Measurements from ENCODE around the gene TPCN1. TPM values are rescaled to one million over a fixed set of nuclear protein-coding genes. Genes with fewer than 3 reads are reported as not detected.

The TPCN1 gene
- total RNA-seq, 1 experiment from 2014 or later, result 32.7 TPM

GRCh38 chr12:113185180-113186032 lies 35.9 kb upstream of the TPCN1 start, which contains the start of the genes DDX54 and RITA1:
TSS of gene DDX54 (minus strand) at chr12:113185478. CDS start at chr12:113185451, 27 bp downstream.
TSS of gene RITA1 (plus strand) at chr12:113185721. CDS start at chr12:113186747, 1,026 bp downstream.
- POLR2A ChIA-PET, result interaction anchor here (1.6 kb wide), 1 partner anchor 60 kb away, joined by 5 read pairs; no protein-coding TSS in a partner anchor
- Mint-ChIP-seq H3K27me3 (ENCODE audit: low read depth) (no peaks in the 10 kb centered on the region), H3K27ac (peak within 1 kb of the TSS; percentile 76), H3K9me3 (no peaks in the 10 kb centered on the region), H3K4me1 (peaks cover 14% of the 10 kb centered on the region), H3K4me3 (peak within 1 kb of the TSS; percentile 88), H3K36me3 (peaks cover 29% of the 10 kb centered on the region)
- ATAC-seq (peak; percentile 87), DNase-seq (ENCODE audit: low spot score) (peak; percentile 86)
- CTCF ChIA-PET, result interaction anchor here (0.5 to 4.3 kb wide), 10 partner anchors 10 to 240 kb away, joined by 3 to 21 read pairs (median 5); partner anchors contain the start of genes CFAP73 and RASAL1
- TF ChIP-seq FOXJ3 (CRISPR knock-in tag; IDR thresholded peaks at IDR 0.05; ENCODE audit: borderline replicate concordance), result no peak
- TF ChIP-seq ZNF423 (CRISPR knock-in tag; IDR thresholded peaks at IDR 0.05), result no peak
- TF ChIP-seq, protein P1, sequence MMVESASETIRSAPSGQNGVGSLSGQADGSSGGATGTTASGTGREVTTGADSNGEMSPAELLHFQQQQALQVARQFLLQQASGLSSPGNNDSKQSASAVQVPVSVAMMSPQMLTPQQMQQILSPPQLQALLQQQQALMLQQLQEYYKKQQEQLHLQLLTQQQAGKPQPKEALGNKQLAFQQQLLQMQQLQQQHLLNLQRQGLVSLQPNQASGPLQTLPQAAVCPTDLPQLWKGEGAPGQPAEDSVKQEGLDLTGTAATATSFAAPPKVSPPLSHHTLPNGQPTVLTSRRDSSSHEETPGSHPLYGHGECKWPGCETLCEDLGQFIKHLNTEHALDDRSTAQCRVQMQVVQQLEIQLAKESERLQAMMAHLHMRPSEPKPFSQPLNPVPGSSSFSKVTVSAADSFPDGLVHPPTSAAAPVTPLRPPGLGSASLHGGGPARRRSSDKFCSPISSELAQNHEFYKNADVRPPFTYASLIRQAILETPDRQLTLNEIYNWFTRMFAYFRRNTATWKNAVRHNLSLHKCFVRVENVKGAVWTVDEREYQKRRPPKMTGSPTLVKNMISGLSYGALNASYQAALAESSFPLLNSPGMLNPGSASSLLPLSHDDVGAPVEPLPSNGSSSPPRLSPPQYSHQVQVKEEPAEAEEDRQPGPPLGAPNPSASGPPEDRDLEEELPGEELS (CRISPR knock-in tag; IDR thresholded peaks at IDR 0.05), result 0 out of 2 replicates have a peak, but pooled peaks have one; percentile 74
- TF ChIP-seq ZNF532 (CRISPR knock-in tag; IDR thresholded peaks at IDR 0.05; ENCODE audit: borderline replicate concordance), result 0 out of 2 replicates have a peak, but pooled peaks have one; percentile 44
- TF ChIP-seq HMGA2 (CRISPR knock-in tag; IDR thresholded peaks at IDR 0.05), result no peak
- no peak for TF ChIP-seq CTCF (IDR thresholded peaks at IDR 0.05)
- no peak; the same call in 1 of the 2 replicates for TF ChIP-seq E2F4 (CRISPR knock-in tag; IDR thresholded peaks at IDR 0.05; ENCODE audit: borderline replicate concordance, low read depth)
- TF ChIP-seq GRHL2 (CRISPR knock-in tag; IDR thresholded peaks at IDR 0.05; ENCODE audit: insufficient replicate concordance, severe bottlenecking), result no peak
- TF ChIP-seq, protein P2, sequence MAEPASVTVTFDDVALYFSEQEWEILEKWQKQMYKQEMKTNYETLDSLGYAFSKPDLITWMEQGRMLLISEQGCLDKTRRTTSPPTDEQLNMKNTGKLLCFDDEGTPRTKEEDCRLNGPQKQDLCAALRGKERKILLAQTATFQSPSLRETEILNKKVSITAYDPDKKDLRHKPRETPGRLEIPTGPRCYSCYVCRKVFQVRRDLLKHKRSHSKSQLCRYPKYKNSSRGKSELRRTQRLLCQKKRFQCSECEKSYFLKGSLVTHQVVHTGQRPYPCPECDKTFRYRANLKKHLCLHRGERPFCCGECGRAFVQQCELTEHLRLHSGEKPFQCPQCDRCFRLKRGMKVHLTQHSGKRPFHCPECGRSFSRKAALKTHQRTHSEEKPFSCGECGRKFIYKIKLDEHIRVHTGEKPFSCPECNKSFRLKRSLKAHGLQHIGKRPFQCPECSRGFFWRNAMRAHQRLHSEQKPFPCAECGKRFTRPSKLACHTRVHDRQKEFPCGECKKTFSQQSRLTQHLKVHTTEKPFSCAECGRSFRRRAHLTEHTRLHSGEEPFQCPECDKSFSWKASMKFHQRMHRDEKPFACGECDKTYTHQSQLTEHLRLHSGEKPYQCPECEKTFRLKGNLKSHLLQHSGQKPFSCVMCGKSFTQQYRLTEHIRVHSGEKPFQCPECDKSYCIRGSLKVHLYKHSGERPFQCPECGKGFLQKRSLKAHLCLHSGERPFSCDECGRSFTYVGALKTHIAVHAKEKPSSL (CRISPR knock-in tag; conservative IDR thresholded peaks at IDR 0.05), result no peak
- TF ChIP-seq, protein P3, sequence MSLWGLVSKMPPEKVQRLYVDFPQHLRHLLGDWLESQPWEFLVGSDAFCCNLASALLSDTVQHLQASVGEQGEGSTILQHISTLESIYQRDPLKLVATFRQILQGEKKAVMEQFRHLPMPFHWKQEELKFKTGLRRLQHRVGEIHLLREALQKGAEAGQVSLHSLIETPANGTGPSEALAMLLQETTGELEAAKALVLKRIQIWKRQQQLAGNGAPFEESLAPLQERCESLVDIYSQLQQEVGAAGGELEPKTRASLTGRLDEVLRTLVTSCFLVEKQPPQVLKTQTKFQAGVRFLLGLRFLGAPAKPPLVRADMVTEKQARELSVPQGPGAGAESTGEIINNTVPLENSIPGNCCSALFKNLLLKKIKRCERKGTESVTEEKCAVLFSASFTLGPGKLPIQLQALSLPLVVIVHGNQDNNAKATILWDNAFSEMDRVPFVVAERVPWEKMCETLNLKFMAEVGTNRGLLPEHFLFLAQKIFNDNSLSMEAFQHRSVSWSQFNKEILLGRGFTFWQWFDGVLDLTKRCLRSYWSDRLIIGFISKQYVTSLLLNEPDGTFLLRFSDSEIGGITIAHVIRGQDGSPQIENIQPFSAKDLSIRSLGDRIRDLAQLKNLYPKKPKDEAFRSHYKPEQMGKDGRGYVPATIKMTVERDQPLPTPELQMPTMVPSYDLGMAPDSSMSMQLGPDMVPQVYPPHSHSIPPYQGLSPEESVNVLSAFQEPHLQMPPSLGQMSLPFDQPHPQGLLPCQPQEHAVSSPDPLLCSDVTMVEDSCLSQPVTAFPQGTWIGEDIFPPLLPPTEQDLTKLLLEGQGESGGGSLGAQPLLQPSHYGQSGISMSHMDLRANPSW (CRISPR knock-in tag; conservative IDR thresholded peaks at IDR 0.05; ENCODE audit: low read depth), result no peak
- TF ChIP-seq ATF3 (CRISPR knock-in tag; conservative IDR thresholded peaks at IDR 0.05), result no peak
- no peak for TF ChIP-seq NR1H2 (CRISPR knock-in tag; IDR thresholded peaks at IDR 0.05)
- peak; percentile 82 for TF ChIP-seq ETV6 (CRISPR knock-in tag; IDR thresholded peaks at IDR 0.05)
- no peak for TF ChIP-seq GTF2I (CRISPR knock-in tag; conservative IDR thresholded peaks at IDR 0.05)
- TF ChIP-seq E2F5 (CRISPR knock-in tag; IDR thresholded peaks at IDR 0.05), result peak; percentile 87
- peak; percentile 67; the same call in 1 of the 2 replicates for TF ChIP-seq ESRRA (CRISPR knock-in tag; IDR thresholded peaks at IDR 0.05; ENCODE audit: borderline replicate concordance)
- 0 out of 2 replicates have a peak, but pooled peaks have one; percentile 45 for TF ChIP-seq ZNF416 (CRISPR knock-in tag; IDR thresholded peaks at IDR 0.05)
